Mucosa of descending colon (tissue), 3 donors: ENCODE data around the gene DNAJA2. TPM values are rescaled to one million over a fixed set of nuclear protein-coding genes. Genes with fewer than 3 reads are reported as not detected.
"Not testable (repeated sequence)": the region's sequence is repeated elsewhere in the genome, so short reads cannot be mapped to it uniquely, and the experiment has no call there.

Experiments
- ATAC-seq: fragments of 200-7000 bp; cut with Tn5 transposase; one replicate; pipeline ENCODE4 v1.9.1; 2020; ENCODE audit warnings: mild to moderate bottlenecking, moderate library complexity
- DNase-seq, 3 donors: peaks; one replicate each; pipeline ENCODE4 v3.0.0-alpha.2; 2020
- H3K36me3 ChIP-seq: fragments of 200-600 bp; one replicate; pipeline ENCODE4 v1.8.0; 2021; ENCODE audit warnings: low read depth, mild to moderate bottlenecking
- H3K4me1 ChIP-seq: fragments of 200-600 bp; one replicate; pipeline ENCODE4 v1.8.0; 2021; ENCODE audit warnings: low read depth, mild to moderate bottlenecking
- H3K4me3 ChIP-seq: fragments of 200-600 bp; one replicate; pipeline ENCODE4 v1.8.0; 2021; ENCODE audit warnings: mild to moderate bottlenecking
- H3K9me3 ChIP-seq: fragments of 200-600 bp; one replicate; pipeline ENCODE4 v1.8.0; 2021; ENCODE audit warnings: mild to moderate bottlenecking
- intact Hi-C, 2 donors: fragments of 100-400 bp; cut with DNase I in 1 of 2; cut with micrococcal nuclease in 1 of 2; formaldehyde crosslinking; loops; one replicate each; pipeline versions ENCODE4 v1.11.0 to v1.11.1; 2022; cut with DNase I, micrococcal nuclease
- total RNA-seq, 3 donors: library from RNA; stranded (reverse); fragmentation: NEBNext Ultra II Directional in 2 of 3; extraction: Animal tissue kit (Norgen Biotek cat#: 25700) in 2 of 3; gene quantifications; one replicate each; pipeline versions ENCODE4 v1.2.1 to v1.2.4, GENCODE V29; 2021 to 2023
- TF ChIP-seq, protein P1 (sequence below): fragments of 200-600 bp; IDR thresholded peaks from one replicate; pipeline ENCODE4 v1.8.0; 2022; ENCODE audit warnings: antibody characterized with exemption, mild to moderate bottlenecking
- donor health status: DM: no; HTN: no; CAD: no; lungs with moderate emphysema.
- donor health status: DM: no; HTN: no; CAD: no.
- donor health status: DM: no; HTN: yes; CAD: no.

Gene DNAJA2
- total RNA-seq, 3 donors from 2014 or later: 55.5 to 74.7 (median 59.6) TPM

DNA sequence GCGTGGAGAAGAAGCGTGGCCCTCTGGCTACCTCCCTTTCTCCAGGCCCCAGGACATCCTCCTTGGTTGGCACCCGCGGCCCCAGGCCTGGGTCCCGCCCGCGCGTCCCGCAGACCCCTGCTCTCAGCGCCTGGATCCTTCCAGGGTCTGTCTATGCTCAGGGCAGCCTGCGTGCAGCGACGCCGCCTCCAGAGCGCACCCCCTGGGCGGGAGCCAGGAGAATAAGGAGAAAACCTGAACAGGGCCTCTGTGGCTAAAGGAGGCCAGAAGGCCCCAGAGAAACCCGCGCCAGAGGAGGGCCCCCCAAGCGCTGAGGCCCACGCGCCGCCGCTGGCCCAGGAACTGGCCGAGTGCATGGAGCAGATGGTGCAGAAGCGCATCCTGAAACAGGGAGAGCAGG, 40.4 kb upstream of the DNAJA2 start:
- ATAC-seq (no peak), DNase-seq (no peak)
- TF ChIP-seq, protein P1, sequence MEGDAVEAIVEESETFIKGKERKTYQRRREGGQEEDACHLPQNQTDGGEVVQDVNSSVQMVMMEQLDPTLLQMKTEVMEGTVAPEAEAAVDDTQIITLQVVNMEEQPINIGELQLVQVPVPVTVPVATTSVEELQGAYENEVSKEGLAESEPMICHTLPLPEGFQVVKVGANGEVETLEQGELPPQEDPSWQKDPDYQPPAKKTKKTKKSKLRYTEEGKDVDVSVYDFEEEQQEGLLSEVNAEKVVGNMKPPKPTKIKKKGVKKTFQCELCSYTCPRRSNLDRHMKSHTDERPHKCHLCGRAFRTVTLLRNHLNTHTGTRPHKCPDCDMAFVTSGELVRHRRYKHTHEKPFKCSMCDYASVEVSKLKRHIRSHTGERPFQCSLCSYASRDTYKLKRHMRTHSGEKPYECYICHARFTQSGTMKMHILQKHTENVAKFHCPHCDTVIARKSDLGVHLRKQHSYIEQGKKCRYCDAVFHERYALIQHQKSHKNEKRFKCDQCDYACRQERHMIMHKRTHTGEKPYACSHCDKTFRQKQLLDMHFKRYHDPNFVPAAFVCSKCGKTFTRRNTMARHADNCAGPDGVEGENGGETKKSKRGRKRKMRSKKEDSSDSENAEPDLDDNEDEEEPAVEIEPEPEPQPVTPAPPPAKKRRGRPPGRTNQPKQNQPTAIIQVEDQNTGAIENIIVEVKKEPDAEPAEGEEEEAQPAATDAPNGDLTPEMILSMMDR: no peak
- Histone ChIP-seq H3K4me3 (no peak overlapping the region), H3K4me1 (no peaks in the 10 kb centered on the region), H3K9me3 (no peaks in the 10 kb centered on the region), H3K36me3 (no peaks in the 10 kb centered on the region)
- intact Hi-C loops: no loop called here

DNA sequence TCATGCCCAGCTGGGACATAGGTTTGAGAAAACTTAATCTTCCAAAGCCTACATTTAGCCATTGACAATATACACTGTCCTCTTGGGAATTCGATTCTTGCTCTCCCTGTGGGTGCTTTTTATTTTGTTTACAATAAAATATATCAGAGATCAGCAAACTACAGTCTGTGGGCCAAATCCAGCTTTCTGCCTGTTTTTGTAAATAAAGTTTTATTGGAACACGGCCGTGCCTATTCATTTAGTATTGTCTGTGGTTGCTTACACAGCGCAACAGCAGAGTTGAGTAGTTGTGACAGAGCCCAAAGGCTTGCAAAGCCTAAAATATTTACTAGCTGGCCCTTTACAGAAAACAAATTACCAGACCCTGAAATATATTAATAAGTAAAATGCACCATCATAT, 39.7 kb upstream of the DNAJA2 start:
- ATAC-seq: no peak
- H3K9me3 ChIP-seq: no peaks in the 10 kb centered on the region
- H3K4me3 ChIP-seq: no peak overlapping the region
- TF ChIP-seq, protein P1: no peak
- H3K4me1 ChIP-seq: no peaks in the 10 kb centered on the region
- DNase-seq: no peak
- intact Hi-C loops: no loop called here
- no peaks in the 10 kb centered on the region for H3K36me3 ChIP-seq

DNA sequence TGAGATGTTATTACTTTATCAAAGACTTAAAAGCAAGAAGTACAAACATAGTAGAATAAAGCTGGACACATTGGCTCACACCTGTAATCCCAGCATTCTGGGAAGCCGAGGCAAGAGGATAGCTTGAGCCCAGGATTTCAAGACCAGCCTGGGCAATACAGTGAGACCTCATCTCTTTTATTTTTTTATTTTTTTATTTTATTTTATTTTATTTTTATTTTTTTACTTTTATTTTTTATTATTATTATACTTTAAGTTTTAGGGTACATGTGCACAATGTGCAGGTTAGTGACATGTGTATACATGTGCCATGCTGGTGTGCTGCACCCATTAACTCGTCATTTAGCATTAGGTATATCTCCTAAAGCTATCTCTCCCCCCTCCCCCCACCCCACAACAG, 37.3 kb upstream of the DNAJA2 start:
- ATAC-seq, DNase-seq: not testable (repeated sequence)

DNA sequence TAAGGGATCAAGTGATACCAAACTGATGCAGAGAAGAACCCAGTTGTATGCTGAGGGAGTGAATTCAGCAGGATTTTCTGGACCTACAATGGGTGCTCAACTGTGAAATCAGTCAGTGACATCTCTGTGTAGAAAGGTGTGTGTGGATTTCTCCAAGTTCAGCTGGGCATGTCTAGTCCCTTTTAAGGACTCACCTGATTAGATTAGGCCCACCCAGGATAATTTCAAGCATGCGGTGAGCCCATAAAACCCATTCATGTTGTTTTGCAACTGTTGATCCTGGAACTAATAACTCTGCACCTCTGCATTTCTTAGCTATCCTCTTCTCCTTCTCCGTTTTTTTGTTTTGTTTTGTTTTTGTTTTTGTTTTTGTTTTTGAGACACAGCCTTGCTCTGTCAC, 35.1 kb upstream of the DNAJA2 start:
- TF ChIP-seq, protein P1: no peak
- ATAC-seq (no peak), DNase-seq (no peak)
- H3K4me1 ChIP-seq: no peaks in the 10 kb centered on the region
- intact Hi-C loops: no loop called here
- no peak overlapping the region for H3K4me3 ChIP-seq
- H3K36me3 ChIP-seq: no peaks in the 10 kb centered on the region
- H3K9me3 ChIP-seq: no peaks in the 10 kb centered on the region

More for the DNA sequence above, 37.3 kb upstream of the DNAJA2 start:
- H3K4me1 ChIP-seq, H3K4me3 ChIP-seq, H3K9me3 ChIP-seq, intact Hi-C loops, H3K36me3 ChIP-seq: not testable (repeated sequence)

DNA sequence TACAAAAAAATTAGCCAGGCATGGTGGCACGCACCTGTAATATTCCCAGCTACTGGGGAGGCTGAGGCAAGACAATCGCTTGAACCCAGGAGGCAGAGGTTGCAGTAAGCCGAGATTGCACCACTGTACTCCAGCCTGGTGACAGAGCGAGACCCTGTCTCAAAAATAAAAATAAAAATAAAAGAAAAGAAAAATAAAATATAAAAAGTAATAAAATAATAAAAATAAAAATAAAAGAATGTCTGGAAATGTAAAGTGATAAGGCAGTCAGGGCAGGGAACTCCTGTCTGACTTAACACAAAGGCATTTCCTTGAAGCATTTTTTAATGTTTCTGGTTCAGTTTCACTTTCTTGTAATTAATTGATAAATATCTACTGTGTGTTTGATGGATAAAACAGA, 34.7 kb upstream of the DNAJA2 start:
- Histone ChIP-seq H3K36me3 (no peaks in the 10 kb centered on the region), H3K4me3 (no peak overlapping the region), H3K9me3 (no peaks in the 10 kb centered on the region), H3K4me1 (no peaks in the 10 kb centered on the region)
- DNase-seq (no peak), ATAC-seq (no peak)
- intact Hi-C loops: no loop called here
- TF ChIP-seq, protein P1: no peak

DNA sequence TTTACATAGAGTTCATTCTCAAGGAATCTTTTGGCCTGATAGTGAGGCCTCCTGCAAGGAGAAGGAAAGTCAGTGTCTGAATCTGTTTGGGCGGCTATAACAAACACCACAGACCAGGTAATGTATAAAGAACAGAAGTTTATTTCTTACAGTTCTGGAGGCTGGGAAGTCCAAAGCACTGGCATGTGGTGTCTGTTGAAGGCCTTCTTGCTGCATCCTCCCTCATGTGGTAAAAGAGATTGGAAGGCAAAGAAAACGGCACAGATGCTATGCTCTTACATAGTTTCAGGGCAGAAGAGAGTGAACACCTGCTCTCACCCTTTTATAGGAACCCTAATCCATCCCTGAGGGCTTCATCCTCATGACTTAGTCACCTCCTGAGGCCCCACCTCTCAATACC, 31.2 kb upstream of the DNAJA2 start:
- TF ChIP-seq, protein P1: no peak
- no peak for DNase-seq
- Histone ChIP-seq H3K36me3 (no peaks in the 10 kb centered on the region), H3K9me3 (no peaks in the 10 kb centered on the region), H3K4me3 (no peak overlapping the region), H3K4me1 (no peaks in the 10 kb centered on the region)
- ATAC-seq: no peak
- intact Hi-C loops: no loop called here

DNA sequence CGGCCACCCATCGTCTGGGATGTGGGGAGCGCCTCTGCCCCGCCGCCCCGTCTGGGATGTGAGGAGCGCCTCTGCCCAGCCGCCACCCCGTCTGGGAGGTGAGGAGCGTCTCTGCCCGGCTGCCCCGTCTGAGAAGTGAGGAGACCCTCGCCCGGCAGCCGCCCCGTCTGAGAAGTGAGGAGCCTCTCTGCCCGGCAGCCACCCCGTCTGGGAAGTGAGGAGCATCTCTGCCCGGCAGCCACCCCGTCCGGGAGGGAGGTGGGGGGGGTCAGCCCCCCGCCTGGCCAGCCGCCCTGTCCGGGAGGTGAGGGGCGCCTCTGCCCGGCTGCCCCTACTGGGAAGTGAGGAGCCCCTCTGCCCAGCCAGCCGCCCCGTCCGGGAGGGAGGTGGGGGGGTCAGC, 26.6 kb upstream of the DNAJA2 start:
- H3K9me3 ChIP-seq, H3K4me1 ChIP-seq, H3K36me3 ChIP-seq, DNase-seq, ATAC-seq, H3K4me3 ChIP-seq, intact Hi-C loops: not testable (repeated sequence)
